KMS-11 (cell line): ENCODE data around the gene CIT.

Experiments used
- H2AFZ ChIP-seq: fragments of 200-600 bp; sonication (generic); 2 replicates; pipeline ENCODE4 v1.6.1; 2016; ENCODE audit warnings: antibody characterized with exemption, mixed run types, low read depth
- H3K27ac ChIP-seq: fragments of 200-600 bp; sonication (generic); 2 replicates; pipeline ENCODE4 v1.6.1; 2016; ENCODE audit warnings: mild to moderate bottlenecking, mixed run types
- H3K27me3 ChIP-seq: fragments of 200-600 bp; sonication (generic); 2 replicates; pipeline ENCODE4 v1.6.1; 2017; ENCODE audit warnings: mild to moderate bottlenecking, low read depth, mixed run types, moderate library complexity; ENCODE audit not compliant: insufficient read depth
- H3K36me3 ChIP-seq: fragments of 200-600 bp; sonication (generic); 2 replicates; pipeline ENCODE4 v1.6.1; 2017; ENCODE audit warnings: mild to moderate bottlenecking, mixed run types; ENCODE audit not compliant: insufficient read depth
- H3K4me1 ChIP-seq: fragments of 200-600 bp; sonication (generic); 2 replicates; pipeline ENCODE4 v1.6.1; 2016; ENCODE audit warnings: mild to moderate bottlenecking, low read depth, mixed run types; ENCODE audit not compliant: poor library complexity, severe bottlenecking
- H3K4me2 ChIP-seq: fragments of 200-600 bp; sonication (generic); 2 replicates; pipeline ENCODE4 v1.7.0; 2016; ENCODE audit warnings: mild to moderate bottlenecking, mixed run types
- H3K4me3 ChIP-seq: fragments of 200-600 bp; sonication (generic); IDR thresholded peaks from 2 replicates; pipeline ENCODE4 v1.6.1; 2017; ENCODE audit warnings: low read depth, low read length, mixed read lengths; ENCODE audit not compliant: insufficient read depth
- H3K79me2 ChIP-seq: fragments of 200-600 bp; sonication (generic); 2 replicates; pipeline ENCODE4 v1.6.1; 2016; ENCODE audit warnings: low read depth, mixed run types; ENCODE audit not compliant: insufficient read depth
- H3K9ac ChIP-seq: fragments of 200-600 bp; sonication (generic); 2 replicates; pipeline ENCODE4 v1.6.1; 2016; ENCODE audit warnings: mild to moderate bottlenecking, mixed run types
- H4K20me1 ChIP-seq: fragments of 200-600 bp; sonication (generic); 2 replicates; pipeline ENCODE4 v1.6.1; 2016; ENCODE audit warnings: mild to moderate bottlenecking, mixed run types; ENCODE audit not compliant: insufficient read depth
- TF ChIP-seq, protein P1 (sequence below): fragments of 200-600 bp; sonication (generic); conservative IDR thresholded peaks from 2 replicates; pipeline ENCODE4 v1.6.1; 2017; ENCODE audit warnings: low read depth, mild to moderate bottlenecking, antibody characterized with exemption, low read length, moderate library complexity, mixed read lengths

The CIT gene

GRCh38 chr12:119700078-119700477, 177.0 kb downstream of the CIT start:
- TF ChIP-seq, protein P1, sequence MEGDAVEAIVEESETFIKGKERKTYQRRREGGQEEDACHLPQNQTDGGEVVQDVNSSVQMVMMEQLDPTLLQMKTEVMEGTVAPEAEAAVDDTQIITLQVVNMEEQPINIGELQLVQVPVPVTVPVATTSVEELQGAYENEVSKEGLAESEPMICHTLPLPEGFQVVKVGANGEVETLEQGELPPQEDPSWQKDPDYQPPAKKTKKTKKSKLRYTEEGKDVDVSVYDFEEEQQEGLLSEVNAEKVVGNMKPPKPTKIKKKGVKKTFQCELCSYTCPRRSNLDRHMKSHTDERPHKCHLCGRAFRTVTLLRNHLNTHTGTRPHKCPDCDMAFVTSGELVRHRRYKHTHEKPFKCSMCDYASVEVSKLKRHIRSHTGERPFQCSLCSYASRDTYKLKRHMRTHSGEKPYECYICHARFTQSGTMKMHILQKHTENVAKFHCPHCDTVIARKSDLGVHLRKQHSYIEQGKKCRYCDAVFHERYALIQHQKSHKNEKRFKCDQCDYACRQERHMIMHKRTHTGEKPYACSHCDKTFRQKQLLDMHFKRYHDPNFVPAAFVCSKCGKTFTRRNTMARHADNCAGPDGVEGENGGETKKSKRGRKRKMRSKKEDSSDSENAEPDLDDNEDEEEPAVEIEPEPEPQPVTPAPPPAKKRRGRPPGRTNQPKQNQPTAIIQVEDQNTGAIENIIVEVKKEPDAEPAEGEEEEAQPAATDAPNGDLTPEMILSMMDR, result no peak
- H3K27me3 ChIP-seq, result no peaks in the 10 kb centered on the region
- no peak overlapping the region for H3K9ac ChIP-seq
- no peaks in the 10 kb centered on the region for H4K20me1 ChIP-seq
- H3K27ac ChIP-seq, result no peak overlapping the region
- H3K4me1 ChIP-seq, result no peaks in the 10 kb centered on the region
- no peak overlapping the region for H2AFZ ChIP-seq
- H3K79me2 ChIP-seq, result no peaks in the 10 kb centered on the region
- H3K36me3 ChIP-seq, result no peaks in the 10 kb centered on the region
- H3K4me2 ChIP-seq, result no peak overlapping the region
- H3K4me3 ChIP-seq, result no peak overlapping the region

DNA sequence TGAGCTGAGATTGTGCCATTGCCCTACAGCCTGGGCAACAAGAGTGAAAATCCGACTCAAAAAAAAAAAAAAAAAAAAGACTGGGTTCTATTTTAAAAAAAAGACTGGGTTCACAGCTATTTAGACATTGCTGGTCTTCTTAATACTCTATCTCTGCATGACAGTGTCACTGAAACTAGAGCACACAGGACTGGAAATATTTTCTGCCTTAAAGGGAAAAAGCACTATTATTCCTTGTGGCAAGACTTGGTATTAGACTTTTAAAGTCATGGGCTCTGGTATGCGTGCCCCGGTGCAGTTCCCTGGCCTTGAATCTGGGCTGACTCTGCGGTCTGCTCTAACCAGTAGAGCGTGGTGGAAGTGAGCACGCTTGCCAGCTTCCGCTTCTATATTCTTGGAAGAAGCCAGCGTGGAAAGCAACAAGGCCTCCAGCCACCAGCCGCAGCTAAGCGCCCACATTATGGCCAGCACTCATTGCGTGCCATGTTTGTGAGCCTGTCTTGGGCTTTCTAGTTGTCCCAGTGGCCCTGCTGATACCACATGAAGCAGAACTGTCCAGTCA, 177.8 kb downstream of the CIT start:
- no peak overlapping the region for H3K9ac ChIP-seq
- no peaks in the 10 kb centered on the region for H3K36me3 ChIP-seq
- no peaks in the 10 kb centered on the region for H4K20me1 ChIP-seq
- no peak overlapping the region for H3K4me3 ChIP-seq
- H3K4me2 ChIP-seq, result no peak overlapping the region
- H3K79me2 ChIP-seq, result no peaks in the 10 kb centered on the region
- H3K27me3 ChIP-seq, result no peaks in the 10 kb centered on the region
- no peak overlapping the region for H3K27ac ChIP-seq
- H2AFZ ChIP-seq, result no peak overlapping the region
- H3K4me1 ChIP-seq, result no peaks in the 10 kb centered on the region
- TF ChIP-seq, protein P1, result no peak

DNA sequence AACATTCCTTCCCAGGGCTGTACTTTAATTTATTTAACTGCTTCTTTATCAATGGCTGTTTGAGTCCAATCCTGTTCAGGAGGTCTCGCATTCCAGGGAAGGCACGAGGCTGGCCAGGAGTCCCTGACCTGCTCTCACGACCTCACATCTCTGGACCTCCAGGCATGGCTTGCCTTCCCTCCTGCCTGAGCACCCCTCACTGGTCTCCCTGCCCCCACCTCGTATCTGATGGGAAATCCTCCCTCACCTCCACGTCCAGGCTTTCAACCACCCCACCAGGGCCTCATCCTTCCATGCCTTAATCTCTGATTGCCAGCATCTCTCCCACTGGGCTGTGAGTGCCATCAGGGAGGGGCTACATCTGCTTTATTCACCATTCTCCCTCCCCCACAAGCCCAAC, 180.2 kb downstream of the CIT start:
- Histone ChIP-seq H3K4me1 (no peaks in the 10 kb centered on the region), H3K9ac (no peak overlapping the region), H3K36me3 (no peaks in the 10 kb centered on the region), H3K4me2 (no peak overlapping the region), H3K79me2 (no peaks in the 10 kb centered on the region), H3K27me3 (no peaks in the 10 kb centered on the region), H4K20me1 (no peaks in the 10 kb centered on the region), H3K27ac (no peak overlapping the region), H3K4me3 (no peak overlapping the region), H2AFZ (no peak overlapping the region)
- TF ChIP-seq, protein P1, result no peak

DNA sequence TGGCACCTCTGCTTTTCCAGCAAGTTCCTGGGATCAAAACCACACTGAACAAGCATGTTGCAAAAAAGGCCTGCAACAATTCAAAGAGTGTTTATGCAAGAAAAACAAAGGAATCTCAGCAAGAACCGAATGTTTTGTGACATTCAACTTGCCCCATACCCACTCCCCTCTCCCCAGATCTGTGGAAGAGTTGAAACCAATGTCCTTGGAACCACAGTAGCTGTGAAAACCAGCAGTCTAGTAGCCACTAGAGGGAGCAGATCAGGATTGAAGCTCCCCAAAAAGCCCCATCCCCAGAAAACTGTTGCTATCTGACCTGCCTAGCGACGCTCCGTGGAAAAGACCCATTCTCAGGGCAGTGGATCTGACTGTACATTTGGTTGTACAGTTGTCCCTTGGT, 182.1 kb downstream of the CIT start:
- TF ChIP-seq, protein P1, result no peak; the same call in 1 of the 2 replicates
- H3K4me1 ChIP-seq, result no peaks in the 10 kb centered on the region
- no peak overlapping the region for H3K9ac ChIP-seq
- no peak overlapping the region for H3K27ac ChIP-seq
- no peaks in the 10 kb centered on the region for H3K79me2 ChIP-seq
- H3K36me3 ChIP-seq, result no peaks in the 10 kb centered on the region
- H3K4me3 ChIP-seq, result no peak overlapping the region
- no peak overlapping the region for H2AFZ ChIP-seq
- H4K20me1 ChIP-seq, result no peaks in the 10 kb centered on the region
- H3K27me3 ChIP-seq, result no peaks in the 10 kb centered on the region
- no peak overlapping the region for H3K4me2 ChIP-seq
